ENCODE measurements around the gene BGN. TPM values are rescaled to one million over a fixed set of nuclear protein-coding genes. Genes with fewer than 3 reads are reported as not detected.

BGN gene
- total and polyA plus RNA-seq, 10 of the 15 experiments (the other 5 are each of a cell fraction or from before 2014, with no cell fraction given), result 0.06 to 0.18 (median 0.12) TPM; not detected in 7

GRCh38 chrX:153509592-153509991 lies 14.8 kb downstream of the BGN start:
- in situ Hi-C loops (cut with MboI) (loop anchor here (10.0 kb wide), 1 partner anchor 565 kb away; no protein-coding TSS in a partner anchor), intact Hi-C loops (cut with micrococcal nuclease; ENCODE audit: unreplicated experiment) (loop anchor here (5.0 kb wide), 1 partner anchor 477 kb away; no protein-coding TSS in a partner anchor)
- WGBS (ENCODE audit: insufficient coverage, insufficient replicate concordance, low lambda C conversion rate, missing lambda C conversion rate), result 44% methylated on average over 14 of the region's 14 CpGs
- Histone ChIP-seq H3K4me1 (ENCODE audit: control insufficient read depth, insufficient read depth, low read length) (no peaks in the 10 kb centered on the region), H4K20me1 (ENCODE audit: control insufficient read depth, insufficient read depth) (no peaks in the 10 kb centered on the region), H3K27me3 (replicated peaks in 1 of 2; ENCODE audit: control insufficient read depth in 2 of 2, insufficient read depth in 2 of 2, low read length in 1 of 2) (no peaks in the 10 kb centered on the region), H3K36me3 (ENCODE audit: control insufficient read depth in 2 of 2, insufficient read depth in 2 of 2, low read length in 1 of 2) (no peaks in the 10 kb centered on the region), H3K4me2 (ENCODE audit: control insufficient read depth, insufficient read depth) (no peak overlapping the region), H3K79me2 (ENCODE audit: control insufficient read depth, insufficient read depth, low read length) (no peaks in the 10 kb centered on the region), H3K9me3 (replicated peaks; ENCODE audit: control insufficient read depth, insufficient read depth, low read length) (no peaks in the 10 kb centered on the region; the same call in 2 of the 3 replicates), H2AFZ (ENCODE audit: control insufficient read depth, low read depth, low read length) (no peak overlapping the region), H3K4me3 (no peak overlapping the region), H3K9ac (ENCODE audit: control insufficient read depth, insufficient read depth, low read length) (no peak overlapping the region), H3K27ac (ENCODE audit: control insufficient read depth, insufficient read depth) (no peak overlapping the region)
- FAIRE-seq, result no peak
- ChIA-PET RAD21 (ENCODE audit: unreplicated experiment) (no interaction called here), CTCF (no interaction called here), POLR2A (no interaction called here), SMC1A (ENCODE audit: uncharacterized antibody, unreplicated experiment) (no interaction called here)
- ATAC-seq, result no peak
- DNase-seq (ENCODE audit: low read depth, low spot score), result no peak
- TF ChIP-seq NFYB (IDR thresholded peaks at IDR 0.05; ENCODE audit: insufficient read depth, low read depth, low read length), result no peak
- no peak for TF ChIP-seq MEF2B (IDR thresholded peaks at IDR 0.05; ENCODE audit: partially characterized antibody, poor library complexity, severe bottlenecking)
- no peak for TF ChIP-seq CREM (IDR thresholded peaks at IDR 0.05; ENCODE audit: low read depth)
- BruUV-seq (replicated peaks), result no TSS peak

GRCh38 chrX:153510383-153510782 lies 15.6 kb downstream of the BGN start:
- in situ Hi-C loops (cut with MboI) (no loop called here), intact Hi-C loops (cut with micrococcal nuclease; ENCODE audit: unreplicated experiment) (no loop called here)

More at GRCh38 chrX:153510383-153510782, 15.6 kb downstream of the BGN start:
- no peak overlapping the region for H3K4me3 ChIP-seq
- H3K79me2 ChIP-seq (ENCODE audit: control insufficient read depth, insufficient read depth, low read length), result no peaks in the 10 kb centered on the region
- ChIA-PET SMC1A (ENCODE audit: uncharacterized antibody, unreplicated experiment) (no interaction called here), POLR2A (no interaction called here), RAD21 (ENCODE audit: unreplicated experiment) (no interaction called here), CTCF (interaction anchor here (0.8 to 1.0 kb wide), 2 partner anchors 29 to 174 kb away, joined by 4 read pairs; no protein-coding TSS in a partner anchor)
- BruUV-seq (replicated peaks), result no TSS peak
- WGBS (ENCODE audit: insufficient coverage, insufficient replicate concordance, low lambda C conversion rate, missing lambda C conversion rate), result 41% methylated on average over 10 of the region's 11 CpGs
- no peak for TF ChIP-seq JUND (IDR thresholded peaks at IDR 0.05; ENCODE audit: low read depth, low read length)
- no peak overlapping the region for H3K4me2 ChIP-seq (ENCODE audit: control insufficient read depth, insufficient read depth)
- no peaks in the 10 kb centered on the region for H4K20me1 ChIP-seq (ENCODE audit: control insufficient read depth, insufficient read depth)
- H3K9ac ChIP-seq (ENCODE audit: control insufficient read depth, insufficient read depth, low read length), result no peak overlapping the region
- H3K4me1 ChIP-seq (ENCODE audit: control insufficient read depth, insufficient read depth, low read length), result no peaks in the 10 kb centered on the region
- no peak for FAIRE-seq
- no peak overlapping the region for H2AFZ ChIP-seq (ENCODE audit: control insufficient read depth, low read depth, low read length)
- no peak overlapping the region for H3K27ac ChIP-seq (ENCODE audit: control insufficient read depth, insufficient read depth)
- no peaks in the 10 kb centered on the region; the same call in 2 of the 3 replicates for H3K9me3 ChIP-seq (replicated peaks; ENCODE audit: control insufficient read depth, insufficient read depth, low read length)
- no peaks in the 10 kb centered on the region for H3K36me3 ChIP-seq (ENCODE audit: control insufficient read depth in 2 of 2, insufficient read depth in 2 of 2, low read length in 1 of 2)
- no peak for DNase-seq (ENCODE audit: low read depth, low spot score)
- no peaks in the 10 kb centered on the region for H3K27me3 ChIP-seq (replicated peaks in 1 of 2; ENCODE audit: control insufficient read depth in 2 of 2, insufficient read depth in 2 of 2, low read length in 1 of 2)
- ATAC-seq, result no peak

Data from GM12878 (cell line).